ENCODE measurements around the gene SMG6.

SMG6 gene

GRCh38 chr17:2070241-2071023, 233.2 kb downstream of the SMG6 start:
- DNase-seq: no peak

- DNase-seq: no peak
Measured at GRCh38 chr17:2068519-2069051, 235.0 kb downstream of the SMG6 start.

DNA sequence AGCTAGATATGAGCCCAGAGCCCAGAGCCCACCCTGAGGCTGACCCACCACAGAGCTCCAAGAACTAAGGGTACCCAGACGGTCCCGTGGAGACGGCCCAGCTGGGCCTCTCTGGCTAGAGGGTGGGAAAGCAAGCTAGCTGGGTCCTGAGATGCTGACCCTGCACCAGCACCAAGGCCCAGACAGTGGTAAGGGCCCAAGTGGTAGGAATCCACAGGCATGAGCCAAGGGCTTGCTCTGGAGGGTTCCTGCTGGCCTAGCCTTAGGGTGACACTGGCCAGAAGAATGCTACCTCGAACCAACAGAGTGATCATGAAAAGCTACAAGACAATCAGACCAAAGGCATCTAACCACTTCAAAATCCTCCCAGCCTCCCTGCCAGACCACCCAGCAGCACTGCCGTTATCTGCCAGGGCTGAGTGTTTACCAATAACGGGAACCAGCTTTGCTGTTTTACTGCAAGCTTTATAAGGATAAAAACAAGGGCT, 235.5 kb downstream of the SMG6 start:
- DNase-seq: no peak

GRCh38 chr17:2067608-2068024, 236.0 kb downstream of the SMG6 start:
- DNase-seq: no peak

GRCh38 chr17:2067048-2067561, 236.5 kb downstream of the SMG6 start:
- no peak for DNase-seq

GRCh38 chr17:2065949-2066400, 237.6 kb downstream of the SMG6 start:
- DNase-seq: no peak

GRCh38 chr17:2064980-2065785, 238.4 kb downstream of the SMG6 start:
- no peak for DNase-seq

DNA sequence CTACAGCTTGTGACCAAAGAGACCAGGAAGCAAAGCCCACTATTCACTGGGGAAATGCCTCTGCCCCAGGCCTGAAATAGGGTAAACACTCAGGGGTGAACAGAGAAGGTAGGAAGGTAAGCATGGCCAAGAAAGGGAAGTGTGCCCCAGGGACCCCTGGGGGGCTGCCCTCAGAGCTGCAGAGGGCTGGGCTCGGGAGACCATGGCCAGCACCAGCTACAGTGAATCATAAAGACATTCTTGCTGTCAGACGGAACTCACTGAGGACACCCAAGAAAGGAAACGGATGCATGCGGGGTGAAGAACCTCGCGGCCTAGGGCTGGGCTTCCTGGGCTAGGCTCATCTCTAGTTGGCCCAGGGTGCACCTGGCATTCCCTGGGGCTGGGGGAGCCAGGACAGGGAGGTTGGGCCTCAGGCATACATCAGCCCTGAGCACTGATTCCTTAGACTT, 239.0 kb downstream of the SMG6 start:
- no peak for DNase-seq

DNA sequence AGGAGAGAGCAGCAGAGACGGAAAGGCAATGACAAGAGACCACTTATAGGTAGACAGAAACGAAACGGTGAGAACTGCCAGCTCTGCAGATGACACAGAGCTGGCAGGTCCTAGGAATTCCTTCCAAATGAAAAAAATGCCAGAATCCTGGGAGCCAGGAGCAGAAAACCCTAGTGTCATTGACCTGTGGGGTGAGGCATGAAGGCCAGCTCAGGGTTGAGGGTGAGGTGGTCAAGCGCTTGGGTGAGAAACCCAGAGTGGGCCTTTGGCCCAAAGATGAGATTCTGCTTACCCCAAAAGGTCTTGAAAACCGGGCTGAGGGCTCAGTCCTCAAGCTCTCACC, 239.5 kb downstream of the SMG6 start:
- no peak for DNase-seq

- DNase-seq: no peak
Measured at GRCh38 chr17:2063261-2064146, 240.1 kb downstream of the SMG6 start.

DNA sequence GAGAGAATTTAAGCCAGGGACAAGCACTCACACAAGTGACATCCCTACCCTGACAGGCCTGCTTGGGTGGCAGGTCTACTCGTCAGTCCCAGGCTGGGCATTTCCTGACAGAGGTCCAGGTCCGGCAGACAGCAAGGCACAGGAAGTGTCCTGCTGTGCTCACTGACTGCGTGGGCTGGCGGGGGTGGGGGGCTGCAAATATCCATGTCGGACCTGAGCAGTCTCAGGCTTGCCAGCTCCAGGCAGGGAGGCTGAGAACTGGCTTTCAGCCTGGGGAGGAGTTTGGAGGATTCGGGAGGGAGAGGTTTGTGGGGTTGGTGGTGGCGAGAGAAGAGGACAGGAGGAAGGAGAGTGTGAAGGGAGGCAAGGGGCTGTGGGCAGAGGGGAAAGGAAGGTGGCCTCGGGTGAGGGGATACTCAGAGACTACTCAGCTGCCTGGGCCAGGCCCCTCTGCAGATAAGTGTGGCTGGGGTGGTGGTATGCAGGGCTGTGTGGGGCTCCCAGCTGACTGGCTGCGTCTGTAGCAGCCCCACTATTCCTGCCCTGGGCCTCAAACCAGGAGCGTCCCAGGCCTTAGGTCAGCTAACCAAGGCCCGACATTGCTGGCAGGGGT, 240.9 kb downstream of the SMG6 start:
- DNase-seq: no peak

GRCh38 chr17:2061441-2061958, 242.1 kb downstream of the SMG6 start:
- no peak for DNase-seq

DNA sequence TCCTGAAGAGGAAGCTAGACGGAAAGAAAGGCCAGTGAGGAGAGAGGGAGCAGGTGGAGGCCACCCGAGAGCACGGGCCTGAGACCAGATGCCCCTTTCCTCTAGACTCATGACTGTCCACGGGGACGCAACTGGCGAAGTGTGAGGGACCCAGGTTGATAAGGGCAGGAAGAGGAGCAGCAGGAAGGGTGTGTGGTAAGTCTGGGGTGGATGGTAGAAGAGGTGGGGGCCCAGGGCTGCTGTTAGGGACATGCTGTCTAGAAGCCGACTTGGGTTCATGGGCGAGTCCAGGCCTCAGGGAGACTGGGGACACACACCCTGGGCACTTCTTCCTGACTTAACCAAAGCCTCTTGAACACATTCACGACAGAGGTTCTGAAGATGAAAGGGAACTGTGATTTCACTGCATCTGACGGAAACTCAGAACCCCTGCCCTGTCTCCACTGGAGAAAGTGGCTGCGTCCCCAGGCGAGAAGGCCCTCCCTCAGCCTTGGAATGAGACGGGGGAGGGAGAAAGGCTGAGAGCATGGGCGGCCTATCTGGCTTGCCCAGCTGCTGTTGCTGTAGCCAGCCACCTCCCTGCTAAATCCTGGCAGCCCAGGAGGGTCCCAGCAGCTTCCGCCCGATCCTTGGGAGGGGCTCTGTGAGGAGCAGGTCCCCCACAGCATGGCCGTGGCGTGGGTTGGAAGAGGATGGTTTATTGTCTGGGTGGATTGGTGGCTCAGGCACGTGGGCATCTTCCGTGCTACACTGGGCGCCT, 242.7 kb downstream of the SMG6 start:
- no peak for DNase-seq

- DNase-seq: no peak
Measured at GRCh38 chr17:2060385-2060658, 243.3 kb downstream of the SMG6 start.

GRCh38 chr17:2059547-2060384, 243.8 kb downstream of the SMG6 start:
- DNase-seq: no peak

DNA sequence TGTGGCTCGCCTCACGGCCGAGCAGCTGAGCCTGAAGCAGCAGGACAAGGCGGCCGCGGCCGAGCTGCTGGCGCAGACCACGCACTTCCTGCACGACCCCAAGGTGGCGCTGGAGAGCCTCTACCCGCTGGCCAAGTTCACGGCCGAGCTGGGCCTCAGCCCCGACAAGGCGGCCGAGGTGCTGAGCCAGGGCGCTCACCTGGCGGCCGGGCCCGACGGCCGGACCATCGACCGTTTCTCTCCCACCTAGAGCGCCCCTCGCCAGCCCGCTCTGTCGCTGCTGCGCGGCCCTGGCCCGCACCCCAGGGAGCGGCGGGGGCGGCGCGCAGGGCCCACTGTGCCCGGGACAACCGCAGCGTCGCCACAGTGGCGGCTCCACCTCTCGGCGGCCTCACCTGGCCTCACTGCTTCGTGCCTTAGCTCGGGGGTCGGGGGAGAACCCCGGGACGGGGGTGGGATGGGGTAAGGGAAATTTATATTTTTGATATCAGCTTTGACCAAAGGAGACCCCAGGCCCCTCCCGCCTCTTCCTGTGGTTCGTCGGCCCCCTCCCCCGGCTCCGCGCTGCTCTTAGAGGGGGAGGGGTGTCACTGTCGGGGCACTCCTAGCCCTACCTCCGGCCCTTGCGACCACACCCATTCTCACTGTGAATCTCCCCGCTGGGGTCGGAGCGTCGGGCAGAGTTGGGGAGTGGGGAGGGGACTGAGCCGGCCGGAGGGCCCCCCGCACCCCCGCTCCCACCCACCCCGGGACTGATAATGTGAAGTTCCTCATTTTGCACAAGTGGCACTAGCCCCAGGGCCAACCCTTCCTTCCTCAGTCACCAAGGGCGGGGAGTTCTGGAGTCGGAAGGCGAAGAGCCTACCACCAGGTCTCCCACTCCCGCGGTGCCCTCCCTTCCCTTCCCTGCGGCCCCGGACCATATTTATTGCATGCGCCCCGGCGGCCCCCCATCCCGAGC, 244.7 kb downstream of the SMG6 start:
- no peak for DNase-seq

DNA sequence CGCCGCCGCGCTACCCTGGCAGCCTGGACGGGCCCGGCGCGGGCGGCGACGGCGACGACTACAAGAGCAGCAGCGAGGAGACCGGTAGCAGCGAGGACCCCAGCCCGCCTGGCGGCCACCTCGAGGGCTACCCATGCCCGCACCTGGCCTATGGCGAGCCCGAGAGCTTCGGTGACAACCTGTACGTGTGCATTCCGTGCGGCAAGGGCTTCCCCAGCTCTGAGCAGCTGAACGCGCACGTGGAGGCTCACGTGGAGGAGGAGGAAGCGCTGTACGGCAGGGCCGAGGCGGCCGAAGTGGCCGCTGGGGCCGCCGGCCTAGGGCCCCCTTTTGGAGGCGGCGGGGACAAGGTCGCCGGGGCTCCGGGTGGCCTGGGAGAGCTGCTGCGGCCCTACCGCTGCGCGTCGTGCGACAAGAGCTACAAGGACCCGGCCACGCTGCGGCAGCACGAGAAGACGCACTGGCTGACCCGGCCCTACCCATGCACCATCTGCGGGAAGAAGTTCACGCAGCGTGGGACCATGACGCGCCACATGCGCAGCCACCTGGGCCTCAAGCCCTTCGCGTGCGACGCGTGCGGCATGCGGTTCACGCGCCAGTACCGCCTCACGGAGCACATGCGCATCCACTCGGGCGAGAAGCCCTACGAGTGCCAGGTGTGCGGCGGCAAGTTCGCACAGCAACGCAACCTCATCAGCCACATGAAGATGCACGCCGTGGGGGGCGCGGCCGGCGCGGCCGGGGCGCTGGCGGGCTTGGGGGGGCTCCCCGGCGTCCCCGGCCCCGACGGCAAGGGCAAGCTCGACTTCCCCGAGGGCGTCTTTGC, 245.6 kb downstream of the SMG6 start:
- no peak for DNase-seq

- DNase-seq: no peak
Measured at GRCh38 chr17:2057175-2057759, 246.3 kb downstream of the SMG6 start.
